CD1c-positive myeloid dendritic cell (primary cell): Measurements from ENCODE around the gene COG7.
"Not testable (repeated sequence)": the region's sequence is repeated elsewhere in the genome, so short reads cannot be mapped to it uniquely, and the experiment has no call there.

ENCODE experiments used
- DNase-seq: peaks from one replicate; pipeline ENCODE4 v3.0.0-alpha.2; 2016; ENCODE audit errors: extremely low spot score

The COG7 gene

DNA sequence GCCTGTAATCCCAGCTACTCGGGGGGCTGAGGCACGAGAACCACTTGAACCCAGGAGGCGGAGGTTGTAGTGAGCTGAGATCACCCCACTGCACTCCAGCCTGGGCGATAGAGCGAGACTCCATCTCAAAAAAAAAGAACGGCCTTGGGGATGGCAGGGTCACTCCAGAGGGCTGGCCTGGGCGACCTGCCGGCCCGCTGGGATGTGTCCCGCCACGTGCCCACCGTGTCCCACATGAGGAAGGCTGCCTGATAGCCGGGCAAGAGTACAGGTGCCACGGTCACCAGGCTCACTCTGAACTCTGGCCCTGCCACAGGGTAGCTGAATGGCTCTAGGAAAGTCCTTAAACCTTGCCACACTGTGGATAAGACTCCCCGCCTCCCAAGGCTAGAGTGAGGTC, 67.5 kb downstream of the COG7 start:
- DNase-seq, result no peak

DNA sequence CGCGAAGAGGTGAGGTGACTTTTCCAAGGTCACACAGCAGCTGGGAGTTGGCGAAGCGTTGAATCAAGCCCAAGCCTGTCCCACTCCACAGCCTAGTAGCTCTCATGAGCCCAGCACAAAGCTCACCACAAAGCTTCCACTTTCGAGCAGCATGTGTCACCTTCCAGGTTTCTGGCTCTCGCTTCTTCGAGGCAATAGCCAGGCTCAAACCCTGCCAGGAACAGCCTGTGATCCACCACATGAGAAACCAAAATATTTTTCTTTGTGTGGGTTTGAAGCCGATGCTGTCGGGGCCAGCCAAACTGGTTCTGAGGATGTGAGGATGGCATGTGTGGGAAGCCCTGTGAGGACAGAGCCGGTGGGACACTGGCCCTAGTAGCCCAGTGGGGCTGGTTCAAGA, 68.1 kb downstream of the COG7 start:
- DNase-seq, result no peak

DNA sequence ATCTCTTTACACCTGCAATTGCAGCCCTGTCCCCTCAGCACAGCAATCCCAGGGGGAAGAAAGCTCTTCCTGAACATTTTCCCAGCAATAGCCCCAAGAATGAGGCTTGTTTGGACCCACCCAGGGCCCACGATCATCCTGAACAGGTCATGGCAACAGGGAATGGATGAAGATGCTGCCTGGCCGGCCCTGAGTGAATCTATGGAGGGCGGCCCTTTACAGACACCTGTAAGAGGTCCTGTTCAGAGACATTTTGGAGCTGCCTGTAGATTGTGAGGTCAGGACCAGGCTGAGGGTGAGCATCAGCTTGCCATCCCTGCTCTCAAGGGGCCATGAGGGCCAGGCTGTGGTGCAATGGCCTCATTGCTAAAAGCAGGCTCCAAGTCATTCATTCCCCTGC, 69.1 kb downstream of the COG7 start:
- no peak for DNase-seq

DNA sequence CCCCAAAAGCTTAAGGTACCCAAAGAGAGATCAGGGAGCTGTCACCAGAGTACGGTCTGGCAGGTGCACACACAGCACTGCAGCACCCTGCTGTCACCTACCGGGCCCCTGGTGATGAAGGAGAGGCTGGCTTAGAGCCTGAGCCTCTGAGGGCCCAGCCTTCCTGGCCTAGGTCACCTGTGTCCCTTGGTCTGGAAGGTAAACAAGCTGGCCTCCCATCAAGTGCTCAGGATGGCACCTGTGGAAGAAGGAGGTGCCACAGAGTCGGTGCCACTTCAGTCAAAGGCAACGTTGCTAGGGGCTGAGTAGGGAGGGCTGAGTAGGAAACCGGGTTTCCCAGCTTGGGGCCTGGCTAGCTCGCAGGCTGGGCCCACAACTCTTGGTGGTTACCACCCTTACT, 70.7 kb downstream of the COG7 start:
- DNase-seq, result no peak

DNA sequence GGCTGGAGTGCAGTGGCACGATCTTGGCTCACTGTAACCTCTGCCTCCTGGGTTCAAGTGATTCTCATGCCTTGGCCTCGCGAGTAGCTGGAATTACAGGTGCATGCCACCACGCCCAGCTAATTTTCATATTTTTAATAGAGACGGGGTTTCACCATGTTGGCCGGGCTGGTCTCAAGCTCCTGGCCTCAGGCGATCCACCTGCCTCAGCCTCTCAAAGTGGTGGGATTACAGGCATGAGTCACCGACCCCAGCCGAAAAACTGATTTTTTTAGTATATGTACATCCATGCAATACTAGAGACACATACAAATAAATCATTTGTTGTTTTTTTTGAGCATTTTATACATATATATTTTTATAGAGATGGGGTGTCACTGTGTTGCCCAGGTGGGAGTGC, 71.3 kb downstream of the COG7 start:
- DNase-seq, result not testable (repeated sequence)

DNA sequence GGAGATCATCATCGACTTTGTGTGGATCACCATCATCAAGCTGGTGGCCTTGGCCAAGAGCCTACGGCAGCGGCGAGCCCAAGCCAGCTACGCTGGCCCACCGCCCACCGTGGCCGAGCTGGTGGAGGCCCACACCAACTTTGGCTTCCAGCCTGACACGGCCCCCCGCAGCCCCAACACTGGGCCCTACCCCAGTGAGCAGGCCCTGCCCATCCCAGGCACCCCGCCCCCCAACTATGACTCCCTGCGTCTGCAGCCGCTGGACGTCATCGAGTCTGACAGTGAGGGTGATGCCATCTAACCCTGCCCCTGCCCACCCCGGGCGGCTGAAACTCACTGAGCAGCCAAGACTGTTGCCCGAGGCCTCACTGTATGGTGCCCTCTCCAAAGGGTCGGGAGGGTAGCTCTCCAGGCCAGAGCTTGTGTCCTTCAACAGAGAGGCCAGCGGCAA, 72.5 kb downstream of the COG7 start:
- no peak for DNase-seq

DNA sequence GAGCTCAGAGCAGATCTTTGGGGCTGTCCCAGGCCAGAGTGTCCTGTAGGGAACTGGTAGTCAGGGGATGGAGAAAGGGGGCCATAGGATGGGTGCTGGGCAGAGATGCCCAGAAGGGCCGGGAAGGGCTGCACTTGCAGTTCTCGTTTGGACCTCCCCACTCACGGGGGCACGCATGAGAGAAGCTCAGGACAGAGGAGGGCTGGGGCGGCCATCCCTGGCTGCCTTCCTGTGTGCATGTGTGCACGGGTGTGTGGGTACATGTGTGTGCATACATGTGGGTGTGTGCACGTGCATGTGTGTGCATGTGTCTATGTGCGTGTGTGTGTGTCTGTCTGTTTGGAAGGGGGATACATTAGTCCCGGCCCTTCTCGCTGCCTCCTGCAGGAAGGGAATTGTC, 73.3 kb downstream of the COG7 start:
- DNase-seq, result no peak

DNA sequence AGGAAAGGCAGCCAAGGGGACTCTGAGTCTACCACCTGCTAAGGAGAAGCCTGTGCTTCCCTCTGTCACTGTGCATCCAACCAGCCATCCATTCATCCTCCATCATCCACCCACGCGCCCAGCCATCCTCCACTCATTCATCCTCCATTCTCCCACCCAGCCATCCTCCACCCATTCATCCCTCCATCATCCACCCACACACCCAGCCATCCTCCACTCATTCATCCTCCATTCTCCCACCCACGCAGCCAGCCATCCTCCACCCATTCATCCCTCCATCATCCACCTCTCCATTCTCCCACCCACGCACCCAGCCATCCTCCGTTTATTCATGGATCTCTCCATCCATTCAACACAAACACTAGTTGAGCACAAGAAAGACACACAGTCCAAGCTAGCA, 74.1 kb downstream of the COG7 start:
- no peak for DNase-seq

DNA sequence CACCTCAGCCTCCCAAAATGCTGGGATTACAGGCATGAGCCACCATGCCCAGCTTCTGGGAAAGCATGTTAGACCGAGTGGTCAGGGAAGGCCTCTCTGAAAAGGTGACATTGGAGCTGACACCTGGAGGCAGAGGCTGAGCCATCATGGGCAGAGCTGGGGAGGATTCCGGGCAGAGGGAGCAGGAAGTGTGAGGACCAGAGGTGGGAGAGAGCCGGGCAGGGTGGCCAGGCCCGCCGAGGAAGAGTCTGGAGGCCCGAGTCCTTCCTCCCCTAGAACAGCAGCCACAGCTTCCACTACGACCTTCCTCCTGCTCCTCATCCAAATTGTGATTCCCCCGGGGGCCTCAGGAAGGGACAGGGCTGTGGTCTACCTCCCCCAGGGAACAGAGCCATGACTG, 74.7 kb downstream of the COG7 start:
- DNase-seq, result no peak

DNA sequence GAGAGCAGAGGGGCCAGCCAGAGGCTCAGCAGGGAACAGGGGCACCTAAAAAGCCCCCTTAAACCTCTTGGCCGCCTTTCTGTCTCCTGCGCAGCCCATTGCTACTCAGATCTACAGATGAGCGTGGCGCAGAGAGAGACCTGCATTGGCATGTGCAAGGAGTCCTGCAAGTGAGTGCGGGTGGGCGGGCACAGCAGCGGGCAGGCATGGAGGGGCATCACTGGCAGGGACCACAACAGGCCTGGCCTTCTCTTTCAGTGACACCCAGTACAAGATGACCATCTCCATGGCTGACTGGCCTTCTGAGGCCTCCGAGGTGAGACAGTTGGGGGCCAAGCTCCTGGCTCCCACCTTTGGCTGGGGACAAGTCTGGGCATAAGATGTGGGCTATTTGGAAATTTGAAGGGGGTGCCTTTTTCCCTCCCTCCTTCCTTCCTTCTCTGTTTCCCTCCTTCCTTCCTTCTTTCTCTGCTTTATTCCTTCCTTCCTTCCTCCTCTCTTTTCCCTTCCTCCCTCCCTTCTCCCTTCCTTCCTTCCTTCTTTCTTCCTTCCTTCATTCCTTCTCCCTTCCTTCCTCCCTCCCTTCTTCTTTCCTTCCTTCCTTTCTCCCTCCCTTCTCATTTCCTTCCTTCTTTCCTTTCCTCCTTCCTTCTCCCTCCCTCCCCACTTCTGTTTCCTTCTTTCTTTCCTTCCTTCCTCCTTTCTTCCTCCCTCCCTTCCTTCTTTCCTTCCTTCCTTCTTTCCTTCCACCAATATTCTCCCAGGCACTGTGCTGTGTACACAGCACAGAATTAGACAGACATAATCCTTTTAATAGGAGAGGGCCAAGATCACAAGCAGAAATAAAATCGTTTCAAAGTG, 75.7 kb downstream of the COG7 start:
- DNase-seq, result no peak

DNA sequence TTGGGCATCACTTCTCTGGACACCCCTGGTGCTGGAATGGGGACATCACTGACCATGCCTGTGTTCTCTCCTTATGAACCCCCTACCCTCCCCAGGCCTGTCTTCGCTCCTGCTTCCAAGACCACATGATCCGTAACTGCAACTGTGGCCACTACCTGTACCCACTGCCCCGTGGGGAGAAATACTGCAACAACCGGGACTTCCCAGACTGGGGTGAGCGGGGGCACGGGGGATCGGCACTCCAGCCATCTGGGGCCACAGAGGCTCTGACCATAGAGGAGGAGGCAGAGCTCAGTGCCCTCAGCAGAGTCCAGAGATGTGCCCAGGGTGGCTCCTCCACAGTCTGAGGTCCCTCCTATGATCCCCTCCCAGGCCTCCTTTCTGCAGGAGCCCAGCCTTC, 77.3 kb downstream of the COG7 start:
- no peak for DNase-seq

DNA sequence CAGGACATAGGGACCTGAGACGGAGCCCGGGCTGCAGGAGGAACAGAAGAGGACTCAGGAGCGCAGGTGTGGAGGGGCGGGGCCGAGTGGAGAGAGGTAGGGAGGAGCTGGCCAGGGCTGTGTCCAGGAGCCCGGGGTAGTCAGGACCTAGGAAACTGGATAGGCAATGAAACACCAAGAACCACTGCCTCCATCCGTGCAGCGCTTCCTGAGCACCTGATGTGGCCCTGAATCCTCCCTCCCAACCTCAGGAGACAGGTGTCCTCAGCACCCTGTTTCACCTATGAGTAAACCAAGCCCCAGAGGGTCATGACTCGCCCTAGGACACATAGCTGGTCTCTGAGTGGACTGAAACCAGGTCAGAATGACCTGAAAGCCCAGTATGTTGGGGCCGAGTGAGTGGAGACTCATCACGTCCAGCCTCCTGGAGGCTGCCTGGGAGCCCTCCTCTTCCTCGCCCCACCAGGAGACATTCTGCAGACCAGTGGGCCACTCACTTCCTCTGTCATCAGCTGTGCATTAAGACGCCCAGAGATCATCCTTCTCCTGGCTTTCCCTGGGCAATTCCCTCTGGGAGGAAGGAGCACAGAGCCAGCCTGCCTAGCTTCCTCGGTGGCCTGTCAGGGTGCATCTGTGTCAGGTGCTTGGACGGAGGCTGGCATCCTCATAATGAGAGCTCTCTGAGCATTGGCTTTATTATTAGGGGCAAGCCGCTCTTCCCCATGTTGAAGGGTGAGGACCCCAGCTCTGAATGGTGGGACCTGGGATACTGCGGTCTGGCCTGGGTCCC, 78.1 kb downstream of the COG7 start:
- no peak for DNase-seq

DNA sequence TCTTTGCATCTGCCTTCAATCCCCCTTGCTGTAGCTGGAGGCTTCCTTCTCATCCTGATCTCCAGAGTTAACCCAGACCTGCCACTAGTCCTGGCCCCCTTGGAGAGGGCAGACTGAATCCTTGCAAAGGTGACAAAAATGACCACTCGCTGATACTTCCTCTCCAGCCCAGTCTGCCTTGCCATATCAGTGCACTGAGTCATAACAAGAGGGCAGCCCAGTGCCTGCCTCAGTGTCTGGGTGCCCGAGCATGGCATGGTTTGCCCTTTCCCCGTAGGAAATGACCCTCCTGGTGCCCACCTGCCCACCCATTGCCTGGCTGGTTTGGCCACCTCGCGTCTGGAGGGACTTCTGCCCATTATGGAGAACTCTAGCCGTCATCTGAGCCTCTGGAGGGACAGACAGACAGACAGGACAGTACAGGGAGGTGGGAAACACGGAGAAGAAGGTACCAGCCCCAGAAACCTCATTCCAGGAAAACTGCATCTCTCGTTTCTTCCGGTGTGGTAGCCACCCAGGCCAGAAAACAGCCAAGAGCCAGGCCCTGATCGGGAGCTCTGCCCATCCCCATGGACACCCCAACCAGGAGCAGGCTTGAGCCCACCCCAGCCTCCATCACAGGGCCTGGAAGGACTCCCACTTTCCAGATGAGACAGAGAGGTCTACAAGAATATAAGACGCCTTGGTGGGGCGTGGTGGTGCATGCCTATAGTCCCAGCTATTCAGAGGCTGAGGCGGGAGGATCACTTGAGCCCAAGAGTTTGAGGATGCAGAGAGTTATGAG, 79.4 kb downstream of the COG7 start:
- no peak for DNase-seq

DNA sequence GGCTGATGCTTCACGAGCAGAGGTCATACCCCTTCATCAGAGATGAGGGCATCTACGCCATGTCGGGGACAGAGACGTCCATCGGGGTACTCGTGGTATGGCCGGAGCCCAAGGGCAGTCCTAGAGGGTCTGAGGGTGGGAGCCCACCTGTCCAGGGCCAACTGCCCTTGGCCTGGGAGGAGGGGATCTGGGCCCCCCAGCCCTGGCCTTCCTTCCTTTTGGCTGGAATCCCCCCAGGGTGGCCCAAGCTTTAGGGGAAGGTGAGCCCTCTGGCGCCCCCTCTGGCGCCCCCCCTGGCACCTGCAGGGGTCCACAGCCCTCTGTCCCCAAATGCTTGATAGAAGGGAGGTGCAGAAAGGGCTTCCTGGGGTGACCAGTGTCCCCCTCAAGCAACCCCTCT, 81.6 kb downstream of the COG7 start:
- no peak for DNase-seq

DNA sequence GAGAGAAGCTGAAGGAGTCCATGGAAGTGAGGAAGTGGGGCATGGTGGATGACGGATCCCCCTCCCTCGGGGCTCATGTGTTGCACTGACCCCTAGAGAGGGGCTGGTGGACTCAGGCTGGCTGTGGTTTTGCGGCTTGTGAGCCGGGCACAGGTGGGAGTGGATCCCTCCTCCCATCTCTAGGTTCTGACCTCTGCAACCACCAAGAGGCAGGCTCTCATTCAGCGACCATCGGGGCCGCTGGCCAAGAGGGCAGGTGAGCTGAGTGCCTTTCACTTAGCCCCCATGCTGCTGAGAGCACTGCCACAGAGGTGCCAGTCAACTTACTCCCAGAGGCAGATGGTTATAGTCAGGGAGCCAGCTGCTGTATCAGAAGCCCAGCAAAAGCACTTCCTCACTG, 83.6 kb downstream of the COG7 start:
- no peak for DNase-seq

DNA sequence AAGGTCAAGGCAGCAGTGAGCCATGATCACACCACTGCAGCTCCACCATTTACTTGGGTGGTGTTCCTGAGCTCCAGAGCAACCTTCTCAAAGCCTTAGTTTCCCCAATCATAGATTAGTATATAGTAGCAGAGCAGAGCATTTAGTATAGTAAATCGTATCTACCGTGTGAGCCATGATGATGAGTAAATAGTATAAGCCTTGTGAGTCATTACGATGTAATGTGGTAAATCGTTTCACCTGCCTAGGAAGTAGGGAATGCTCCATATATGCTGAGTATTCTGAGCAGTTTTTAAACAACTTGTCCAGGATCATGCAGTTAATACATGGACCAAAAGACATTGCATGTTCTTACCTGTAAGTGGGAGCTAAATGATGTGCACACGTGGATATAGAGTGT, 84.5 kb downstream of the COG7 start:
- no peak for DNase-seq

DNA sequence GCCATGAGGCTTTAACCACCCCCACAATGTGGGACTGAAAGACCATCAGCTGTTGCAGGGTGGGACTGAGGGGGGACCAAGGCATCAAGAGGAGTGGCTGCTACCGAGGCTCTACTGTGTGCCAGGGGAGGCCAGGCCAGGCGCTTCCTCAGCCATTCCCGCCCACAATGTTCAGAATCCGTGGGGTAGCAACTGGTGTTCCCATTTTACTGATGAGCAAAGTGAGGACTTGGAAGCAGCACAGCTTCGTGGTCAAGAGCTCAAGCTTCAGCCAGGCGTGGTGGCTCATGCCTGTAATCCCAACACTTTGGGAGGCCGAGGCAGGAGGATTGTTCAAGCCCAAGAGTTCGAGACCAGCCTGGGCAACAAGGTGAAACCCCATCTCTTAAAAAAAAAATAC, 85.0 kb downstream of the COG7 start:
- no peak for DNase-seq

DNA sequence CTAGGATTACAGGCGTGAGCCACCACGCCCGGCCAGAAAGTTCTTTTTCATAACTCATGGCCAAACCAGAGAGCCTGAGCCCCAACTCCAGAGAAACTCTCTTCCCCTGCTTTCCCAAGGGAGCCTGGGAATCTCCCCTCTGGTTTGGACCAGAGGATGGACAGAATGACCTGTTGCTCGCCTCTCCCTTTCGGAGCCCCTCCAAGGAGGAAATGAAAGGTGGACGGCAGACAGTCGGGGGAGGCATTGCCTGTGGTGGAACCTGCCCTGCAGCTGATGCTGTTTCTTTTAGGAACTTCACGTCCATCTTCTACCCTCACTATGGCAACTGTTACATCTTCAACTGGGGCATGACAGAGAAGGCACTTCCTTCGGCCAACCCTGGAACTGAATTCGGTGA, 85.4 kb downstream of the COG7 start:
- no peak for DNase-seq

DNA sequence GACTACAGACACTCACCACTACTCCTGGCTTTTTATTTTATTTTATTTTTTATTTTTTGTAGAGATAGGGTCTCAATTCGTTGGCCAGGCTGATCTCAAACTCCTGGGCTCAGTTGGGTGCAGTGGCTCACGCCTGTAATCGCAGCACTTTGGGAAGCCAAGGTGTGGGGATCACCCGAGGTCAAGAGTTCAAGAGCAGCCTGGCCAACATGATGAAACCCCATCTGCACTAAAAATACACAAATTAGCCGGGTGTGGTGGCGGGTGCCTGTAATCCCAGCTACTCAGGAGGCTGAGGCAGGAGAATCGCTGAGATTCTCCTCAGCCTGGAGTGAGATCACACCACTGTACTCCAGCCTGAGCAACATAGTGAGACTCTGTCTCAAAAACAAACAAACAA, 86.6 kb downstream of the COG7 start:
- DNase-seq, result not testable (repeated sequence)

DNA sequence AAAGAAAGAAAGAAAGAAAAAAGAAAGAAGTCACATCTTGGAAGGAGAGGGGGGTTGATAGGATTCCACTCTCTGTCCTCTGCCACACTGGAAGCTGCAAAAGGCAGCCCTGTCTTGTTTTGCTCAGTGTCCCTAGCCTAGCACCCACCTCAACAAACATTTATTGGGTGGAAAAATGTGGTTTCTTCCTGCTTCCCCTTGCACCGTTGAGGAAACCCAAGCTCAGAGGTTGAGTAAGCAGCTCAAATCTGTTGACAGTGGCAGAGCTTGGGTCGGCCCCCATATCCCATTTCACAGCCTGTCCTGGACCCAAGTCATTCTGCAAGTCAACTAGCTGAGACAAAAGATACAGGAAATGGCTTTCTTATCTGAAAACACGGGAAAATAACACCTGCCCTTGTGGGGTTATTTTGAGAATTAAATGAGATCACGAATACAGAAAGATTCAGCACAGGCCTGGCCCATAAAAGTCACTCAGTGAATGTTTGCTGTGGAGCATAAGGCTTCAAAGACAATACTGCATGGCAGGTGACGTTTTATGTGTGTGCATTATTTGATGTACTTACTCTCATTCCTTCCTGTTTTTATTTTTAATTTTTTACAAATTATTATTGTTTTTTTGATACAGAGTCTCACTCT, 87.3 kb downstream of the COG7 start:
- no peak for DNase-seq

DNA sequence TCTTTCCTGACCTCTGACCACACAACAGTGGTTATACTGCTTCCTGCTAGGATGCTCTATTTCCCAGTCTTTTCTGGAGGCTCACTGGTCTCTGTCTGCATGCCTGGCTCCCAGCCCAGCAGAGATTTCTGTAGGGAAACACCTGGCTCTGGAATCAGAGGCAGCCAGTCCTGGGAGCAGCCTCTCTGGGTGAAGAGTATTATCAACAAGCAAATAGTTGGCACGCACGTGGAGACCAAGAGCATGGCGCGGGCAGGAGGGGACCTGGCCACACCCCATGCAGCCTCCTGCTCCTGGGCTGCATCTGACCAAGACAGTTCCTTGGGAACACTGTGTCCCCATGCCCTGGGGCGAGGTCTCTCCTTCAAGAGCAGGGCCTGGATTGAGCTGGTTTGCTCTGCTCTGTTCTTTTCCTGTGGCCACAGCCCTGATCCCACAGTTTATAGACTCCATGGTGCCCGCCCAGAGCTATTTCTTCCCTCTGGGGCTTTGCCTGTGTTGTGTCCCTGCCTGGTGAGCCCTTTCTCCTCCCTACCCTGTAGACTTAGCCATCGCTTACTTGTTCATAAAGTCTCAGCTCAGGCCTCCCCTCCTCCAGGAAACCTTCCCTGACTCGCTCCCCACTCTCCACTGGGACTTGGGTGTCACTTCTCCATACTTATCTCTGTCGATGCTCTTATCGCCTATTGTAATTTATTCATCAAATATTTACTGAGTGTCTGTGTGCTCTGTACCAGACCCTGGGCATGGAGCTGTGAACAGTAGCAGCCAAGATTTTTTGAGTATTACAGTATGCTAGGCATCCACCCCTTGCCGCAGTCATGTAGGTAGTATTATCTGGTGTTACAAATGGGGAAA, 90.3 kb downstream of the COG7 start:
- no peak for DNase-seq
